H1 (cell line): ENCODE measurements around the gene MEP1B. TPM values are rescaled to one million over a fixed set of nuclear protein-coding genes. Genes with fewer than 3 reads are reported as not detected.

Experiments
- CTCF ChIA-PET: fragments of 300-600 bp; sonication (Branson Sonifier 250); formaldehyde crosslinking; loops from one replicate; lab custom pipeline; 2021; ENCODE audit not compliant: partially characterized antibody; lab: Charles Lee
- POLR2A ChIA-PET: fragments of 300-600 bp; sonication (Branson Sonifier 250); formaldehyde crosslinking; loops from one replicate; lab custom pipeline; 2021; ENCODE audit warnings: inconsistent platforms; ENCODE audit not compliant: partially characterized antibody; lab: Charles Lee
- DNase-seq, 2 experiments: peaks; one replicate each; pipeline versions ENCODE4 v3.0.0 to v3.0.0-alpha.2; 2010 to 2022; ENCODE audit warnings: low spot score in 2 of 2, low read depth in 1 of 2, mixed read lengths in 1 of 2
- FAIRE-seq: peaks from 2 replicates; lab custom pipeline; 2011; peaks lifted over from hg19 to GRCh38; lab: Jason Lieb, UNC
- H2AFZ ChIP-seq: 2 replicates; pipeline ENCODE4 v1.8.1; 2012; ENCODE audit warnings: low read length, inconsistent platforms
- H2AK5ac ChIP-seq: 2 replicates; pipeline ENCODE4 v1.6.1; 2013; ENCODE audit warnings: low read depth, low read length
- H2BK120ac ChIP-seq: replicated peaks from 2 replicates; pipeline ENCODE3; 2013; ENCODE audit warnings: low read depth, low read length, inconsistent platforms
- H2BK12ac ChIP-seq: 2 replicates; pipeline ENCODE4 v1.6.1; 2013; ENCODE audit warnings: low read depth, low read length
- H2BK15ac ChIP-seq: 2 replicates; pipeline ENCODE4 v1.6.1; 2013; ENCODE audit warnings: low read length
- H2BK20ac ChIP-seq: 2 replicates; pipeline ENCODE4 v1.6.1; 2013; ENCODE audit warnings: low read length
- H2BK5ac ChIP-seq: 2 replicates; pipeline ENCODE4 v1.6.1; 2013; ENCODE audit warnings: low read depth, low read length
- H3K14ac ChIP-seq: 2 replicates; pipeline ENCODE4 v1.6.1; 2013; ENCODE audit warnings: inconsistent platforms; ENCODE audit not compliant: insufficient read length
- H3K18ac ChIP-seq: 2 replicates; pipeline ENCODE4 v1.6.1; 2013; ENCODE audit warnings: low read length; ENCODE audit errors: extremely low read depth
- H3K23ac ChIP-seq: 2 replicates; pipeline ENCODE4 v1.6.1; 2013; ENCODE audit warnings: inconsistent platforms; ENCODE audit not compliant: insufficient read length
- H3K23me2 ChIP-seq: 2 replicates; pipeline ENCODE4 v1.6.1; 2013; ENCODE audit warnings: low read depth, low read length
- H3K27ac ChIP-seq: 2 replicates; pipeline ENCODE4 v1.6.1; 2011; ENCODE audit warnings: low read depth, low read length, inconsistent platforms
- H3K27me3 ChIP-seq, 4 experiments: replicated peaks in 1 of 4; 1 replicate in 1 of 4; 2 replicates in 3 of 4; pipeline versions ENCODE4 v1.6.1 to v1.8.1; 2011 to 2013; ENCODE audit warnings: low read length in 3 of 4, mild to moderate bottlenecking in 3 of 4, inconsistent platforms in 2 of 4, mixed read lengths in 2 of 4, moderate library complexity in 1 of 4; ENCODE audit not compliant: control insufficient read depth in 3 of 4, insufficient read depth in 3 of 4; ENCODE audit errors: extremely low read depth in 1 of 4
- H3K36me3 ChIP-seq, 4 experiments: 2 replicates each; pipeline versions ENCODE4 v1.6.1 to v1.8.1; 2011 to 2013; ENCODE audit warnings: mild to moderate bottlenecking in 4 of 4, low read length in 3 of 4, moderate library complexity in 2 of 4, control low read depth in 1 of 4, inconsistent platforms in 1 of 4; ENCODE audit not compliant: insufficient read depth in 4 of 4, control insufficient read depth in 2 of 4
- H3K4ac ChIP-seq: replicated peaks from 2 replicates; pipeline ENCODE3; 2013; ENCODE audit warnings: low read length, low read depth, mixed read lengths, inconsistent platforms; ENCODE audit not compliant: insufficient read length
- H3K4me1 ChIP-seq, 4 experiments: replicated peaks in 1 of 4; 1 replicate in 1 of 4; 2 replicates in 3 of 4; pipeline versions ENCODE4 v1.6.1 to v1.8.1; 2011 to 2013; ENCODE audit warnings: low read length in 3 of 4, inconsistent platforms in 2 of 4, mixed read lengths in 1 of 4; ENCODE audit not compliant: insufficient read depth in 4 of 4, control insufficient read depth in 3 of 4
- H3K4me2 ChIP-seq, 2 experiments: 2 replicates each; pipeline versions ENCODE4 v1.6.1 to v1.8.1; 2011 to 2013; ENCODE audit warnings: low read depth in 2 of 2, low read length in 2 of 2, control low read depth in 1 of 2, inconsistent platforms in 1 of 2, mild to moderate bottlenecking in 1 of 2; ENCODE audit not compliant: insufficient read depth in 1 of 2
- H3K4me3 ChIP-seq, 4 experiments: fragments of 200-600, 300-600 bp in 1 of 4; sonication (generic), shearing (Covaris generic), sonication (Bioruptor Twin) in 1 of 4; 2 replicates each; pipeline versions ENCODE4 v1.5.1 to v1.8.1; 2011 to 2016; ENCODE audit warnings: low read length in 4 of 4, low read depth in 3 of 4, control low read depth in 2 of 4, inconsistent platforms in 2 of 4, mild to moderate bottlenecking in 2 of 4, mixed read lengths in 1 of 4, moderate library complexity in 1 of 4; ENCODE audit not compliant: insufficient read depth in 2 of 4; ENCODE audit errors: extremely low read depth in 1 of 4
- H3K56ac ChIP-seq: replicated peaks from 2 replicates; pipeline ENCODE3; 2013; ENCODE audit warnings: low read depth, mild to moderate bottlenecking, mixed read lengths, low read length, inconsistent platforms; ENCODE audit not compliant: insufficient read length
- H3K79me1 ChIP-seq: 2 replicates; pipeline ENCODE4 v1.6.1; 2013; ENCODE audit warnings: low read depth, low read length, control low read depth
- H3K79me2 ChIP-seq, 2 experiments: 2 replicates each; pipeline versions ENCODE4 v1.6.1 to v1.8.1; 2012 to 2013; ENCODE audit warnings: low read length in 2 of 2, mild to moderate bottlenecking in 2 of 2, inconsistent platforms in 1 of 2; ENCODE audit not compliant: insufficient read depth in 2 of 2, control insufficient read depth in 1 of 2
- H3K9ac ChIP-seq, 4 experiments: replicated peaks in 1 of 4; 1 replicate in 1 of 4; 2 replicates in 3 of 4; pipeline versions ENCODE4 v1.6.1 to v1.8.1; 2011 to 2013; ENCODE audit warnings: low read depth in 3 of 4, low read length in 3 of 4, control low read depth in 2 of 4, mild to moderate bottlenecking in 2 of 4, moderate library complexity in 2 of 4, inconsistent platforms in 1 of 4; ENCODE audit errors: extremely low read depth in 1 of 4
- H3K9me3 ChIP-seq, 2 experiments: 2 replicates each; pipeline versions ENCODE4 v1.6.1 to v1.8.1; 2012 to 2013; ENCODE audit warnings: mild to moderate bottlenecking in 2 of 2, moderate library complexity in 2 of 2, control low read depth in 1 of 2, inconsistent platforms in 1 of 2, low read depth in 1 of 2, low read length in 1 of 2, mixed read lengths in 1 of 2; ENCODE audit not compliant: insufficient read depth in 2 of 2
- H4K20me1 ChIP-seq, 2 experiments: replicated peaks in 1 of 2; 2 replicates each; pipeline versions ENCODE3 to v1.8.1; 2011 to 2013; ENCODE audit warnings: inconsistent platforms in 2 of 2, low read length in 2 of 2, mild to moderate bottlenecking in 1 of 2; ENCODE audit not compliant: insufficient read depth in 2 of 2, control insufficient read depth in 1 of 2
- H4K5ac ChIP-seq: 2 replicates; pipeline ENCODE4 v1.6.1; 2013; ENCODE audit warnings: low read length, low read depth, mixed read lengths, inconsistent platforms; ENCODE audit not compliant: insufficient read length
- H4K8ac ChIP-seq: 2 replicates; pipeline ENCODE4 v1.8.0; 2013; ENCODE audit warnings: mild to moderate bottlenecking, moderate library complexity, low read length, inconsistent platforms; ENCODE audit not compliant: insufficient read depth; ENCODE audit errors: extremely low read depth
- H4K91ac ChIP-seq: replicated peaks from 2 replicates; pipeline ENCODE3; 2013; ENCODE audit warnings: low read length, mixed read lengths, inconsistent platforms; ENCODE audit not compliant: insufficient read length
- CHD1 ChIP-seq: IDR thresholded peaks from 2 replicates; pipeline ENCODE4 v1.6.1; 2012; ENCODE audit warnings: low read depth, low read length, improper control_type of control experiment
- NRF1 ChIP-seq: IDR thresholded peaks from 2 replicates; pipeline ENCODE4 v1.6.1; 2011; ENCODE audit warnings: mild to moderate bottlenecking, low read depth, low read length, improper control_type of control experiment
- SUZ12 ChIP-seq: fragments of 200-600 bp; sonication (generic); IDR thresholded peaks from 2 replicates; pipeline ENCODE4 v1.6.1; 2012; ENCODE audit warnings: mild to moderate bottlenecking, inconsistent platforms, low read length, moderate library complexity, mixed read lengths
- WGBS, 2 experiments: shearing (Covaris generic) in 1 of 2; methylation state at CpG; one replicate each; pipeline versions ENCODE4 v1.1.6 to v1.1.7; 2013 to 2015; ENCODE audit warnings: low lambda C conversion rate in 2 of 2, mixed read lengths in 2 of 2, inconsistent platforms in 1 of 2, low coverage in 1 of 2, missing lambda C conversion rate in 1 of 2; ENCODE audit not compliant: insufficient replicate concordance in 2 of 2, insufficient coverage in 1 of 2, insufficient read length in 1 of 2; ENCODE audit errors: extremely low coverage in 1 of 2, missing lambda C conversion rate in 1 of 2; 5-methylcytosine and 5-hydroxymethylcytosine counted together
- polyA plus RNA-seq, 7 experiments: library from polyadenylated mRNA; depleted of rRNA in 3 of 7; stranded (reverse) in 5 of 7; unstranded in 2 of 7; fragments of >200 nt in 5 of 7; fragments of 200-250 nt in 2 of 7; gene quantifications; 1 replicate in 5 of 7; 2 replicates in 1 of 7; 4 replicates in 1 of 7; pipeline versions ENCODE4 v1.2.1 to v1.2.3, GENCODE V29; 2011 to 2013; ENCODE audit warnings: missing spikeins in 2 of 7, mixed read lengths in 2 of 7
- total RNA-seq: library from RNA; stranded (reverse); fragmentation: NEBNext Ultra II Directional; extraction: Animal tissue kit (Norgen Biotek cat#: 25700); gene quantifications from 2 replicates; pipeline ENCODE4 v1.2.1, GENCODE V29; 2021

Gene MEP1B
- total and polyA plus RNA-seq, 2 of the 8 experiments (the other 6 are each of a cell fraction or from before 2014, with no cell fraction given): not detected

- Histone ChIP-seq H4K8ac (no peak overlapping the region), H2BK5ac (no peak overlapping the region), H2AK5ac (no peak overlapping the region), H3K4me2 (no peak overlapping the region), H3K4me1 (no peaks in the 10 kb centered on the region), H3K23ac (no peak overlapping the region)
- DNase-seq: no peak
- no peak for TF ChIP-seq SUZ12
- no peak for TF ChIP-seq NRF1
- no peak for TF ChIP-seq CHD1
- TF ChIP-seq, all 59 proteins: peak for 0
- Histone ChIP-seq H3K4ac (no peak overlapping the region), H4K91ac (no peak overlapping the region), H3K9ac (no peak overlapping the region), H3K18ac (no peak overlapping the region), H3K56ac (no peak overlapping the region), H3K36me3 (no peaks in the 10 kb centered on the region), H3K14ac (no peak overlapping the region), H3K79me1 (no peaks in the 10 kb centered on the region), H3K4me3 (no peak overlapping the region), H3K79me2 (no peaks in the 10 kb centered on the region), H2BK120ac (no peak overlapping the region), H2AFZ (no peak overlapping the region), H2BK20ac (no peak overlapping the region), H3K23me2 (no peaks in the 10 kb centered on the region), H3K9me3 (no peaks in the 10 kb centered on the region), H3K27me3 (no peaks in the 10 kb centered on the region; a peak in 1 of 7 replicates), H4K5ac (no peak overlapping the region), H2BK12ac (no peak overlapping the region), H2BK15ac (no peak overlapping the region), H4K20me1 (no peaks in the 10 kb centered on the region), H3K27ac (no peak overlapping the region)
- 84% methylated on average over 6 of the region's 6 CpGs; no CpG with 5 or more reads in 1 of the 2 experiments for WGBS, 2 experiments
- ChIA-PET POLR2A (interaction anchor here (0.7 kb wide), 1 partner anchor 58 kb away, joined by 3 read pairs; no protein-coding TSS in a partner anchor), CTCF (interaction anchor here (0.6 to 3.1 kb wide), 8 partner anchors 9 to 306 kb away, joined by 3 to 49 read pairs (median 6); no protein-coding TSS in a partner anchor)
- no peak for FAIRE-seq
Measured at GRCh38 chr18:32259553-32259952, 69.7 kb downstream of the MEP1B start.
